ENCODE measurements around the gene ALG14.

The ALG14 gene

DNA sequence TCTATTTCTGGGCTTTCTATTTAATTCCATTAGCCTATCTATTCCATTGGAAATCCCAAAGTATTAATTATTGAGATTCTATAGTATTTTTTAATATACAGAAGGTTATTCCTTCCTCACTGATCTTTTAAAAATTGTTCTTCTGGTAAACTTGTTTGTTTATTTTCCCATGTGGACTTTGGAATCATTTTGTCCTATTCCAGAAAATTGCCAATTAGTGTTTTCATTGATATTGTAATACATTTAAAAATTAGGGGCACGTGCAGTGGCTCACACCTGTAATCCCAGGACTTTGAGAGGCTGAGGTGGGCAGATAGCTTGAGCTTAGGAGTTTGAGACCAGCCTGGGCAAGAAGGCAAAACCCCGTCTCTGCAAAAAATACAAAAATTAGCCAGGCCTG lies 36.0 kb upstream of the ALG14 start:
- Histone ChIP-seq H3K27ac (replicated peaks) (no peak overlapping the region), H3K4me3 (replicated peaks; ENCODE audit: insufficient read depth, low read length) (no peak overlapping the region), H3K27me3 (ENCODE audit: insufficient read depth, poor library complexity, severe bottlenecking) (no peaks in the 10 kb centered on the region)
- TF ChIP-seq, protein P1, sequence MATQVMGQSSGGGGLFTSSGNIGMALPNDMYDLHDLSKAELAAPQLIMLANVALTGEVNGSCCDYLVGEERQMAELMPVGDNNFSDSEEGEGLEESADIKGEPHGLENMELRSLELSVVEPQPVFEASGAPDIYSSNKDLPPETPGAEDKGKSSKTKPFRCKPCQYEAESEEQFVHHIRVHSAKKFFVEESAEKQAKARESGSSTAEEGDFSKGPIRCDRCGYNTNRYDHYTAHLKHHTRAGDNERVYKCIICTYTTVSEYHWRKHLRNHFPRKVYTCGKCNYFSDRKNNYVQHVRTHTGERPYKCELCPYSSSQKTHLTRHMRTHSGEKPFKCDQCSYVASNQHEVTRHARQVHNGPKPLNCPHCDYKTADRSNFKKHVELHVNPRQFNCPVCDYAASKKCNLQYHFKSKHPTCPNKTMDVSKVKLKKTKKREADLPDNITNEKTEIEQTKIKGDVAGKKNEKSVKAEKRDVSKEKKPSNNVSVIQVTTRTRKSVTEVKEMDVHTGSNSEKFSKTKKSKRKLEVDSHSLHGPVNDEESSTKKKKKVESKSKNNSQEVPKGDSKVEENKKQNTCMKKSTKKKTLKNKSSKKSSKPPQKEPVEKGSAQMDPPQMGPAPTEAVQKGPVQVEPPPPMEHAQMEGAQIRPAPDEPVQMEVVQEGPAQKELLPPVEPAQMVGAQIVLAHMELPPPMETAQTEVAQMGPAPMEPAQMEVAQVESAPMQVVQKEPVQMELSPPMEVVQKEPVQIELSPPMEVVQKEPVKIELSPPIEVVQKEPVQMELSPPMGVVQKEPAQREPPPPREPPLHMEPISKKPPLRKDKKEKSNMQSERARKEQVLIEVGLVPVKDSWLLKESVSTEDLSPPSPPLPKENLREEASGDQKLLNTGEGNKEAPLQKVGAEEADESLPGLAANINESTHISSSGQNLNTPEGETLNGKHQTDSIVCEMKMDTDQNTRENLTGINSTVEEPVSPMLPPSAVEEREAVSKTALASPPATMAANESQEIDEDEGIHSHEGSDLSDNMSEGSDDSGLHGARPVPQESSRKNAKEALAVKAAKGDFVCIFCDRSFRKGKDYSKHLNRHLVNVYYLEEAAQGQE (IDR thresholded peaks at IDR 0.05; ENCODE audit: insufficient replicate concordance, low read depth) = no peak
- TF ChIP-seq GABPA (IDR thresholded peaks at IDR 0.05; ENCODE audit: low read depth) = no peak
- TF ChIP-seq POLR2AphosphoS5 (IDR thresholded peaks at IDR 0.05; ENCODE audit: low read depth) = no peak
- TF ChIP-seq, protein P2, sequence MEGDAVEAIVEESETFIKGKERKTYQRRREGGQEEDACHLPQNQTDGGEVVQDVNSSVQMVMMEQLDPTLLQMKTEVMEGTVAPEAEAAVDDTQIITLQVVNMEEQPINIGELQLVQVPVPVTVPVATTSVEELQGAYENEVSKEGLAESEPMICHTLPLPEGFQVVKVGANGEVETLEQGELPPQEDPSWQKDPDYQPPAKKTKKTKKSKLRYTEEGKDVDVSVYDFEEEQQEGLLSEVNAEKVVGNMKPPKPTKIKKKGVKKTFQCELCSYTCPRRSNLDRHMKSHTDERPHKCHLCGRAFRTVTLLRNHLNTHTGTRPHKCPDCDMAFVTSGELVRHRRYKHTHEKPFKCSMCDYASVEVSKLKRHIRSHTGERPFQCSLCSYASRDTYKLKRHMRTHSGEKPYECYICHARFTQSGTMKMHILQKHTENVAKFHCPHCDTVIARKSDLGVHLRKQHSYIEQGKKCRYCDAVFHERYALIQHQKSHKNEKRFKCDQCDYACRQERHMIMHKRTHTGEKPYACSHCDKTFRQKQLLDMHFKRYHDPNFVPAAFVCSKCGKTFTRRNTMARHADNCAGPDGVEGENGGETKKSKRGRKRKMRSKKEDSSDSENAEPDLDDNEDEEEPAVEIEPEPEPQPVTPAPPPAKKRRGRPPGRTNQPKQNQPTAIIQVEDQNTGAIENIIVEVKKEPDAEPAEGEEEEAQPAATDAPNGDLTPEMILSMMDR (IDR thresholded peaks at IDR 0.05; ENCODE audit: insufficient read depth, low read length) = no peak
- TF ChIP-seq SPI1 (IDR thresholded peaks at IDR 0.05; ENCODE audit: borderline replicate concordance, low read depth) = no peak
- DNase-seq (ENCODE audit: low read depth in 1 of 2, low spot score in 1 of 2) = no peak

DNA sequence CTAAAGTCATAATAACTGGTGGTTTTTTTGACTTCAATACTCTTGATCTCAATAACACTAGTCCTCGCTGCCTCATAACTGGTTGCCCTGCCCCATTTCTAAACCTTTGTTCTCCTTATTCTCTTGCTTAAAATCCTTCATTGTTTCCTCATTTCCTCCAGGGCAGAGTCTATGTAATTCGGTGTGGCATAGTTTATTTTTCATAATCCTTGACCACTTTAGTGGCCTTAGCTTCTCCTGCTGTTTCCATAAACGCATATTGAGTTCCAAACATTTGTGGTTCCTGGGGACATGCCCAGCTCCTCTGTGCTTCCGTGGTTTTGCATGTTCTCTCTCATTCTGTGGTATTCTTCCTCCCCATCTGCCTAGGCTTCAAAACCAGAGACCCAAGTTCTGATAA lies 25.4 kb upstream of the ALG14 start:
- TF ChIP-seq SPI1 (IDR thresholded peaks at IDR 0.05; ENCODE audit: borderline replicate concordance, low read depth) (no peak), GABPA (IDR thresholded peaks at IDR 0.05; ENCODE audit: low read depth) (no peak), POLR2AphosphoS5 (IDR thresholded peaks at IDR 0.05; ENCODE audit: low read depth) (no peak)
- TF ChIP-seq, protein P1 (IDR thresholded peaks at IDR 0.05; ENCODE audit: insufficient replicate concordance, low read depth) = no peak
- TF ChIP-seq, protein P2 (IDR thresholded peaks at IDR 0.05; ENCODE audit: insufficient read depth, low read length) = no peak
- no peak overlapping the region for H3K4me3 ChIP-seq (replicated peaks; ENCODE audit: insufficient read depth, low read length)
- peak; percentile 37 to 64 for DNase-seq (ENCODE audit: low read depth in 1 of 2, low spot score in 1 of 2)
- H3K27ac ChIP-seq (replicated peaks) = peak overlapping the region; percentile 37
- no peaks in the 10 kb centered on the region for H3K27me3 ChIP-seq (ENCODE audit: insufficient read depth, poor library complexity, severe bottlenecking)

DNA sequence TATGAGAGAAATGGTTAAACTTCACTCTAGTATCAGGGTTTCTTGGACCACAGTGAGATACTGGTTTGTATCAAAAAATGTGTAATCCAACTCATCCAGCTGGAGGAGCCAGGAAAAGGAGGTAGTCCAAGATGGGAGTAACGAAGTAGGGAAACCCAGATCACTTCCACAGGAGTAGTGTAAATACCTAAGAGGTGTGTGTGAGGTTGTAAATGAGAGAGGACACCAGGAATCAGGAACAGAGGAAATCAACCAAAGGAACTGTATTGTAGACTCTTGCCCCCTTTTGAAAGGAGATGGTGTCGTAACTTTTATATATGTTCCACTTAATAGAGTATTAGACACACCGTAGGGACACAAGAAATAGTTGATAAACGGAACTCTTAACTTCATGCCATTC lies 24.7 kb upstream of the ALG14 start:
- H3K4me3 ChIP-seq (replicated peaks; ENCODE audit: insufficient read depth, low read length) = no peak overlapping the region

DNA sequence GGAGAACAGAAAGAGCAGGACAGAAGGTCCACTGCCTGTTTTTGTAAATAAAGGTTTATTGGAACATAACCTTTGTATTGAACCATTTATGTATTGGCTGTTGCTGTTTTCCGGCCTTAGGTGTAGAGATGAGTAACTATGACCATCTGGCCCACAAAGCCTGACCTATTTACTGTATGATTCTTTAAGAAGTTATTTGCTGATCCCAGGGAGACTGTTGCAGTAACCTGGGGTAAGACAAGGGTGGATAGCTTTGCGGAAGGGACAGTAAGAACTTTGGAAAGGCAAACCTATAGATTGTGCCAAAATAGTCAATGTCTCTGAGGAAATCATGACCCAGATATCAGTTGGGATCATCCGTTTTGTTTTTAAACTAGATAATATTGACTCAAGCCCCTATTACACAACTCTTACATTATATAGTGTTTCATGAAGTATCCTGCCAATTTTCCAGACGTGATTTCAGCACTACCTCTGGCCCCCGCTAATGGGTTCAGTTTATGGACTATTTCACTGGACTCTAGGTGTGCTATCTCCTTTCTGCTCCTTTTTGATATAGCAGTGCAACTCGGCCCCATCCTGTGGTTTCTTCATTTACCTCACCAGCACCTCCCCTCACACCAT lies 23.6 kb upstream of the ALG14 start:
- no peak overlapping the region for H3K4me3 ChIP-seq (replicated peaks; ENCODE audit: insufficient read depth, low read length)
- TF ChIP-seq, protein P2 (IDR thresholded peaks at IDR 0.05; ENCODE audit: insufficient read depth, low read length) = no peak
- TF ChIP-seq SPI1 (IDR thresholded peaks at IDR 0.05; ENCODE audit: borderline replicate concordance, low read depth) (no peak), POLR2AphosphoS5 (IDR thresholded peaks at IDR 0.05; ENCODE audit: low read depth) (no peak), GABPA (IDR thresholded peaks at IDR 0.05; ENCODE audit: low read depth) (no peak)
- TF ChIP-seq, protein P1 (IDR thresholded peaks at IDR 0.05; ENCODE audit: insufficient replicate concordance, low read depth) = no peak
- DNase-seq (ENCODE audit: low read depth in 1 of 2, low spot score in 1 of 2) = no peak
- H3K27ac ChIP-seq (replicated peaks) = peak overlapping the region; percentile 29
- no peaks in the 10 kb centered on the region for H3K27me3 ChIP-seq (ENCODE audit: insufficient read depth, poor library complexity, severe bottlenecking)

More for the DNA sequence above, 24.7 kb upstream of the ALG14 start:
- Histone ChIP-seq H3K27me3 (ENCODE audit: insufficient read depth, poor library complexity, severe bottlenecking) (no peaks in the 10 kb centered on the region), H3K27ac (replicated peaks) (peak overlapping the region; percentile 33)
- DNase-seq (ENCODE audit: low read depth in 1 of 2, low spot score in 1 of 2) = no peak
- TF ChIP-seq GABPA (IDR thresholded peaks at IDR 0.05; ENCODE audit: low read depth) = no peak
